ENCODE results near the gene ZBTB32. TPM values are rescaled to one million over a fixed set of nuclear protein-coding genes. Genes with fewer than 3 reads are reported as not detected.

ZBTB32 gene
- total RNA-seq, 2 experiments from 2014 or later = 2.2 to 3.3 TPM

DNA sequence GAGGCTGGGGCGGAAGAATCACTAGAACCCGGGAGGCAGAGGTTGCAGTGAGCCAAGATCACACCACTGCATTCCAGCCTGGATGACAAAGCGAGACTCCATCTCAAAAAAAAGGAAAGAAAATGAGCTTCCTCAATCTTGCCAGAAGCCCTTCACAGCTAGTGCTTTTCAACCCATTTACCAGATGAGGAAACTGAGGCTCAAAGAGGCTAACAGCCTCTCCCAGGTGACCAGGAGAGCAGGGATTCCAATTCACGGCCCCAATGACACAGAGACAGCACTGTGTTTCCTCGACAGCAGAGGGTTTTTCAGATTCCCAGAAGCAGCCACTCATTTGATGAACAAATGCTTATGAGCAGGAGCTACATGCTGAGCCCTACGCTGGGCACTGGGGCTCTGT lies 34.8 kb upstream of the ZBTB32 start:
- intact Hi-C loops (cut with DNase I, micrococcal nuclease) = no loop called here
- Histone ChIP-seq H3K27me3 (ENCODE audit: control insufficient read depth in 1 of 2, insufficient read depth in 2 of 2, low read length in 2 of 2) (peaks cover 11 to 13% of the 10 kb centered on the region in 2 experiments), H3K9me3 (ENCODE audit: control insufficient read depth in 1 of 2, insufficient read depth in 1 of 2, low read length in 2 of 2) (no peaks in the 10 kb centered on the region), H3K27ac (ENCODE audit: low read depth in 1 of 2, low read length in 2 of 2) (no peak overlapping the region), H3K4me3 (ENCODE audit: low read length) (no peak overlapping the region), H3K36me3 (ENCODE audit: insufficient read depth, low read length) (peaks cover 7% of the 10 kb centered on the region), H3K4me1 (ENCODE audit: insufficient read depth, low read length) (peaks cover 12% of the 10 kb centered on the region)
- ChIA-PET POLR2A (no interaction called here), CTCF (no interaction called here)
- peaks cover 5% of the 10 kb centered on the region for H3K36me3 Mint-ChIP-seq (ENCODE audit: low read depth)
- DNase-seq (no peak), ATAC-seq (ENCODE audit: poor library complexity) (no peak)
- peaks cover 24% of the 10 kb centered on the region for H3K27me3 Mint-ChIP-seq
- no peak overlapping the region for H3K4me3 Mint-ChIP-seq
- peaks cover 10% of the 10 kb centered on the region for H3K4me1 Mint-ChIP-seq (ENCODE audit: low read depth)
- no peaks in the 10 kb centered on the region for H3K9me3 Mint-ChIP-seq
- TF ChIP-seq, protein P1, sequence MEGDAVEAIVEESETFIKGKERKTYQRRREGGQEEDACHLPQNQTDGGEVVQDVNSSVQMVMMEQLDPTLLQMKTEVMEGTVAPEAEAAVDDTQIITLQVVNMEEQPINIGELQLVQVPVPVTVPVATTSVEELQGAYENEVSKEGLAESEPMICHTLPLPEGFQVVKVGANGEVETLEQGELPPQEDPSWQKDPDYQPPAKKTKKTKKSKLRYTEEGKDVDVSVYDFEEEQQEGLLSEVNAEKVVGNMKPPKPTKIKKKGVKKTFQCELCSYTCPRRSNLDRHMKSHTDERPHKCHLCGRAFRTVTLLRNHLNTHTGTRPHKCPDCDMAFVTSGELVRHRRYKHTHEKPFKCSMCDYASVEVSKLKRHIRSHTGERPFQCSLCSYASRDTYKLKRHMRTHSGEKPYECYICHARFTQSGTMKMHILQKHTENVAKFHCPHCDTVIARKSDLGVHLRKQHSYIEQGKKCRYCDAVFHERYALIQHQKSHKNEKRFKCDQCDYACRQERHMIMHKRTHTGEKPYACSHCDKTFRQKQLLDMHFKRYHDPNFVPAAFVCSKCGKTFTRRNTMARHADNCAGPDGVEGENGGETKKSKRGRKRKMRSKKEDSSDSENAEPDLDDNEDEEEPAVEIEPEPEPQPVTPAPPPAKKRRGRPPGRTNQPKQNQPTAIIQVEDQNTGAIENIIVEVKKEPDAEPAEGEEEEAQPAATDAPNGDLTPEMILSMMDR (IDR thresholded peaks at IDR 0.05) = no peak
- H3K27ac Mint-ChIP-seq = no peak overlapping the region

DNA sequence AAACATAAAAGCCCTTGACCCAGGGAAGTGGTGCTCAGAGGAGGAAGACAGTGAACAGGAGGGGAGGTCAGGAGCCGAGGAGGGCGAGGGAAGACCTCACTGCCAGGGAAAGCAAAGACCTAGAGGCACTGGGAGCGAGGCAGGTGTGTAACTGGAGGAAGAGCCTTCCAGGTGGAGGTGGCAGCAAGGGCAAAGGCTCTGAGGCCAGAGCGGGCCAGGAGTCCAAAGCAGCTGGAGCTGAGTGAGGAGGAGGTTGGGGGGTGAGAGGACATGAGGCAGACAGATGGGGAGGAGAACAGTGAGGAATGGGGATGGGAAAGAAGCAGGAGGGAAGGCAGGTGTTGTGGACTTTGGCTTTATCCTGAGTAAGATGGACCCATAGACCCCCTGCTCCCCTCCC lies 34.4 kb upstream of the ZBTB32 start:
- Histone ChIP-seq H3K9me3 (ENCODE audit: control insufficient read depth in 1 of 2, insufficient read depth in 1 of 2, low read length in 2 of 2) (no peaks in the 10 kb centered on the region), H3K27ac (ENCODE audit: low read depth in 1 of 2, low read length in 2 of 2) (no peak overlapping the region), H3K4me3 (ENCODE audit: low read length) (no peak overlapping the region), H3K36me3 (ENCODE audit: insufficient read depth, low read length) (peaks cover 4% of the 10 kb centered on the region), H3K27me3 (ENCODE audit: control insufficient read depth in 1 of 2, insufficient read depth in 2 of 2, low read length in 2 of 2) (peaks cover 11 to 13% of the 10 kb centered on the region in 2 experiments), H3K4me1 (ENCODE audit: insufficient read depth, low read length) (peaks cover 12% of the 10 kb centered on the region)
- Mint-ChIP-seq H3K27ac (no peak overlapping the region), H3K4me1 (ENCODE audit: low read depth) (peaks cover 10% of the 10 kb centered on the region), H3K4me3 (no peak overlapping the region), H3K36me3 (ENCODE audit: low read depth) (peaks cover 5% of the 10 kb centered on the region), H3K9me3 (no peaks in the 10 kb centered on the region), H3K27me3 (peaks cover 24% of the 10 kb centered on the region)
- ChIA-PET CTCF (no interaction called here), POLR2A (no interaction called here)
- ATAC-seq (ENCODE audit: poor library complexity) (no peak), DNase-seq (no peak)
- intact Hi-C loops (cut with DNase I, micrococcal nuclease) = loop anchor here in 1 of 2 experiments (10.0 kb wide), 1 partner anchor 105 kb away; the partner anchor contains the start of gene ATP4A
- TF ChIP-seq, protein P1 (IDR thresholded peaks at IDR 0.05) = no peak

DNA sequence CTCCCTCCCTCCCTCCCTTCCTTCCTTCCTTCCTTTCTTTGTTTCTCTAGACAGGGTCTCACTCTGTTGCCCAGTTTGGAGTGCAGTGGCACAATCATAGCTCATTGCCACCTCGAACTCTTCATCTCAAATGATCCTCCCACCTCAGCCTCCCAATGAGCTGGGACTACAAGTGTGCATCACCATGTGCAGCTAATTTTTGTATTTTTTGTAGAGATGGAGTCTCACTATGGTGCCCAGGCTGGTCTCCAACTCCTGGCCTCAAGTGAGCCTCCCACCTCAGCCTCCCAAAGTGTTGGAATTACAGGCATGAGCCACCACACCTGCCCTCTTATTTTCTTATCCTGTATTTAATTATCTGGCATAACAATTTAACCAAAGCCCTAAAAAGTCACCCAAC lies 33.7 kb upstream of the ZBTB32 start:
- peaks cover 11 to 13% of the 10 kb centered on the region in 2 experiments for H3K27me3 ChIP-seq (ENCODE audit: control insufficient read depth in 1 of 2, insufficient read depth in 2 of 2, low read length in 2 of 2)
- CTCF ChIA-PET = no interaction called here
- H3K4me3 ChIP-seq (ENCODE audit: low read length) = no peak overlapping the region
- H3K9me3 ChIP-seq (ENCODE audit: control insufficient read depth in 1 of 2, insufficient read depth in 1 of 2, low read length in 2 of 2) = no peaks in the 10 kb centered on the region
- peaks cover 10% of the 10 kb centered on the region for H3K4me1 Mint-ChIP-seq (ENCODE audit: low read depth)
- TF ChIP-seq, protein P1 (IDR thresholded peaks at IDR 0.05) = no peak
- no peaks in the 10 kb centered on the region for H3K36me3 ChIP-seq (ENCODE audit: insufficient read depth, low read length)
- POLR2A ChIA-PET = no interaction called here
- H3K27ac ChIP-seq (ENCODE audit: low read depth in 1 of 2, low read length in 2 of 2) = no peak overlapping the region
- H3K27ac Mint-ChIP-seq = no peak overlapping the region
- no peak overlapping the region for H3K4me3 Mint-ChIP-seq
- DNase-seq = no peak
- H3K4me1 ChIP-seq (ENCODE audit: insufficient read depth, low read length) = peaks cover 12% of the 10 kb centered on the region
- ATAC-seq (ENCODE audit: poor library complexity) = no peak
- no peaks in the 10 kb centered on the region for H3K36me3 Mint-ChIP-seq (ENCODE audit: low read depth)
- no peaks in the 10 kb centered on the region for H3K9me3 Mint-ChIP-seq
- intact Hi-C loops (cut with DNase I, micrococcal nuclease) = loop anchor here in 1 of 2 experiments (10.0 kb wide), 1 partner anchor 106 kb away; the partner anchor contains the start of gene ATP4A
- H3K27me3 Mint-ChIP-seq = peaks cover 24% of the 10 kb centered on the region

Measured in CD4-positive, alpha-beta T cell (primary cell).